Spinal cord (tissue), 10 donors: ENCODE results near the gene TBC1D22B. TPM values are rescaled to one million over a fixed set of nuclear protein-coding genes. Genes with fewer than 3 reads are reported as not detected.

Experiments used
- DNase-seq, 6 donors: peaks; one replicate each; pipeline versions ENCODE4 v3.0.0 to v3.0.0-alpha.2; 2013 to 2015; ENCODE audit warnings: low spot score in 6 of 6, low read depth in 4 of 6
- H3K27ac ChIP-seq: one replicate; pipeline ENCODE4 v1.5.1; 2013; ENCODE audit warnings: low read depth, low read length, control low read depth
- H3K27me3 ChIP-seq: one replicate; pipeline ENCODE4 v1.6.1; 2013; ENCODE audit warnings: low read length; ENCODE audit not compliant: control insufficient read depth, insufficient read depth
- H3K36me3 ChIP-seq: one replicate; pipeline ENCODE4 v1.6.1; 2013; ENCODE audit warnings: low read length; ENCODE audit not compliant: control insufficient read depth, insufficient read depth
- H3K4me1 ChIP-seq: one replicate; pipeline ENCODE4 v1.6.1; 2013; ENCODE audit warnings: low read length; ENCODE audit not compliant: control insufficient read depth, insufficient read depth
- H3K4me3 ChIP-seq: one replicate; pipeline ENCODE4 v1.5.1; 2013; ENCODE audit warnings: low read depth, low read length, control low read depth
- H3K9me3 ChIP-seq: one replicate; pipeline ENCODE4 v1.6.1; 2013; ENCODE audit warnings: low read length; ENCODE audit not compliant: control insufficient read depth, insufficient read depth
- WGBS: methylation state at CpG from one replicate; pipeline ENCODE4 v1.1.5; 2013; ENCODE audit warnings: missing lambda C conversion rate; ENCODE audit not compliant: insufficient coverage; 5-methylcytosine and 5-hydroxymethylcytosine counted together
- long read RNA-seq, 4 donors: transcript quantifications; one replicate each; lab custom pipeline, GENCODE V29; 2026
- polyA plus RNA-seq, 2 donors: library from polyadenylated mRNA; unstranded; fragments of 120-200 nt; gene quantifications; one replicate each; pipeline ENCODE4 v1.2.1, GENCODE V29; 2013; ENCODE audit not compliant: insufficient read length in 2 of 2
- total RNA-seq, 2 donors: library from RNA; depleted of rRNA in 1 of 2; stranded (reverse); fragments of 120-200 nt in 1 of 2; fragments of >200 nt in 1 of 2; gene quantifications; one replicate each; pipeline versions ENCODE4 v1.2.3 to v1.2.4, GENCODE V29; 2013 to 2014
- donor health status: healthy.

TBC1D22B gene, protein sequence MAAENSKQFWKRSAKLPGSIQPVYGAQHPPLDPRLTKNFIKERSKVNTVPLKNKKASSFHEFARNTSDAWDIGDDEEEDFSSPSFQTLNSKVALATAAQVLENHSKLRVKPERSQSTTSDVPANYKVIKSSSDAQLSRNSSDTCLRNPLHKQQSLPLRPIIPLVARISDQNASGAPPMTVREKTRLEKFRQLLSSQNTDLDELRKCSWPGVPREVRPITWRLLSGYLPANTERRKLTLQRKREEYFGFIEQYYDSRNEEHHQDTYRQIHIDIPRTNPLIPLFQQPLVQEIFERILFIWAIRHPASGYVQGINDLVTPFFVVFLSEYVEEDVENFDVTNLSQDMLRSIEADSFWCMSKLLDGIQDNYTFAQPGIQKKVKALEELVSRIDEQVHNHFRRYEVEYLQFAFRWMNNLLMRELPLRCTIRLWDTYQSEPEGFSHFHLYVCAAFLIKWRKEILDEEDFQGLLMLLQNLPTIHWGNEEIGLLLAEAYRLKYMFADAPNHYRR
- total RNA-seq, result 1 to 10 TPM; 9.3 to 9.6 TPM
- polyA plus RNA-seq, result 10 to 100 TPM; 15.1 to 15.6 TPM
- long read RNA-seq, donor 1, partial matches to known transcripts, result 0 of 1 reads
- long read RNA-seq, donor 1, other reads (novel, unspliced or antisense), result 0 of 1 reads
- long read RNA-seq, donor 2, partial matches to known transcripts, result 5 of 5 reads
- long read RNA-seq, donor 2, other reads (novel, unspliced or antisense), result 0 of 5 reads
- long read RNA-seq, donor 3, partial matches to known transcripts, result 0 of 1 reads
- long read RNA-seq, donor 3, other reads (novel, unspliced or antisense), result 0 of 1 reads
- long read RNA-seq, donor 4, partial matches to known transcripts, result 0 of 1 reads
- long read RNA-seq, donor 4, other reads (novel, unspliced or antisense), result 0 of 1 reads

DNA sequence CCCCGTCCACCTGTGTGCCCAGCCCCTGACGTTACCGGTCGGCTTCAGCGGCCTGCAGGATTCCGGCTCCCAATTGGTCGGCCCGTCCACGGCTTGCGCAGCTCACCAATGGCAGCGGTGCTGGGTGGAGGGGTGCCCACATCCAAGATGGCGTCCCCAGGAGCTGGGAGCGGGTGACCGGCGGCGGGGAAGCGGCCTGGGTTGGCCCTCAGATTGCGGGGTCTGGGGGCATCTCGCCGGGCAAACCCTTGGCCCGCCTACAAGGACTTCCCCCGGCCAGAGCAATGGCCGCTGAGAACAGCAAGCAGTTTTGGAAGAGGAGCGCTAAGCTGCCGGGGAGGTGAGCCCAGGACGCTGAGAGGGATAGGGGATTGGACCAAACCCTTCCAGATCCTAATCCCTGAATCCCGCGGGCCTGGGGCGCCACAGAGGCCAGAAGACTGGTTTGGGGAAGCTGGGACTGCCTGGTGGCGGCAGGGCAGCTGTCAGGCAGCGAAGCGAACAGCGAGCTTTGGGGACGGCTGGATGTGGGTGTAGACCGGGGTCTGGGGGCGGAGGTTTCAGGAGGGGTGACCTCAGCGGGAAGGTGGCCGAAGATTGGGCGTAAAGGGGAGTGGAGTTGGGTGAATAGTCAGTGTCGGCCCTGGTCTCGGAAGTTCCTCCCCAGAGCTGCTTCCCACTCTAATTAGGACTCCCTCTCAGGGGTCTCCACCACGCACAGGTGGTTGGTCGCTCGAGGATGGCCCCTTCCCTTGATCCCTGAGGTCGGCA is at the start of gene TBC1D22B, which contains the start of gene TMEM217:
Gene TBC1D22B, plus strand, starts transcription at position 139 of the 771 bp plus-strand sequence. Its CDS starts 146 bp downstream, at position 285.
Gene TMEM217, minus strand, starts transcription at position 511 of the 771 bp plus-strand sequence. CDS start 39,114 bp downstream, outside the sequence.
- WGBS, result 0% methylated on average over 36 of the region's 45 CpGs
- Histone ChIP-seq H3K27ac (peak within 1 kb of the TSS; percentile 93), H3K27me3 (peaks cover 2% of the 10 kb centered on the region), H3K36me3 (peaks cover 3% of the 10 kb centered on the region), H3K4me1 (peaks cover 3% of the 10 kb centered on the region), H3K9me3 (no peaks in the 10 kb centered on the region), H3K4me3 (peak within 1 kb of the TSS; percentile 97)
- DNase-seq, result peak; percentile 78 to 98 (median 88)

DNA sequence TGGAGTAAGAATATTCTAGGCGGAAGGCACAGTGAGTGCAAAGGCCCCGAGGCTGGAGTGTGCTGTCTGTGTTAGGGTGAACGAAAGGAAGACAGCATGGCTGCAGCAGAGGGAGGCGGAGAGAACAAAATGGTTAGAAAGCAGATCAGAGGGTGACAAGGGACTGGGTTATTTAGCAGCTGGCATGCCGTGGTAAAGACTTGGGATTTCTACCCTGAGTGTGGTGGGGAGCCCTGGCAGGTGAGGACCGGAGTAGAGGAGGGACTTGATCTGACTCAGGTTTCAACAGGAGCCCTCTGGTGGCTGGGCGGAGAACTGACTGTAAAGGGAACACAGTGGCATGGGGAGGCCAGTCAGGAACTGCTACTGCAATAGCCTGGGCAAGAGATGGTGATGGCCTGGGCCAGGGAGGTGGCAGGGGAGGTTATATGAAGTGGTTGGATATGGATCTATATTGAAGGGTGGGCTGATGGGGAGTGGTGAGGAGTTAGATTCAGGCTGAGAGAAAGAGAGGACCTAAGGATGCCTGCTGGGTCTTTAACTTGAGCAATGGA is 49.6 kb upstream of the TBC1D22B start:
- Histone ChIP-seq H3K4me1 (no peaks in the 10 kb centered on the region), H3K36me3 (no peaks in the 10 kb centered on the region), H3K27ac (no peak overlapping the region), H3K4me3 (no peak overlapping the region), H3K9me3 (no peaks in the 10 kb centered on the region), H3K27me3 (no peaks in the 10 kb centered on the region)
- 72% methylated on average over 7 of the region's 7 CpGs for WGBS
- peak in 3 of 6 donors; percentile 5 to 46 (median 20) for DNase-seq

DNA sequence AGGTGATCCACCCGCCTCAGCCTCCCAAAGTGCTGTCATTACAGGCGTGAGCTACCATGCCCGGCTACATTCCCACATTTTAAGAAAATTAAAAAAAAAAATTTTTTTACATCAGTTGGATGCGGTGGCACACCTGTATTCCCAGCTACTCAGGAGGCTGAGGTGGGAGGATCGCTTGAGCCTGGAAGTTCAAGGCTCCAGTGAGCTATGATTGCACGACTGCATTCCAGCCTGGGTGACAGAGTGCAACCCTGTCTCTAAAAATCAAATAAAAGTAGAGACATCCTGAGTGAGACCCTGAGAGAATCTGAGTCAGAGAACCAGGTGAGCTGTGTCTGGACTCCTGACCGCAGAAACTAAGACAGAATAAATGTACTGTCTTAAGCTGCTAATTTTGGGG is 48.8 kb upstream of the TBC1D22B start:
- Histone ChIP-seq H3K4me3 (no peak overlapping the region), H3K27me3 (no peaks in the 10 kb centered on the region), H3K4me1 (no peaks in the 10 kb centered on the region), H3K36me3 (no peaks in the 10 kb centered on the region), H3K27ac (no peak overlapping the region), H3K9me3 (no peaks in the 10 kb centered on the region)
- WGBS, result 100% methylated on average over 3 of the region's 7 CpGs
- DNase-seq, result no peak

DNA sequence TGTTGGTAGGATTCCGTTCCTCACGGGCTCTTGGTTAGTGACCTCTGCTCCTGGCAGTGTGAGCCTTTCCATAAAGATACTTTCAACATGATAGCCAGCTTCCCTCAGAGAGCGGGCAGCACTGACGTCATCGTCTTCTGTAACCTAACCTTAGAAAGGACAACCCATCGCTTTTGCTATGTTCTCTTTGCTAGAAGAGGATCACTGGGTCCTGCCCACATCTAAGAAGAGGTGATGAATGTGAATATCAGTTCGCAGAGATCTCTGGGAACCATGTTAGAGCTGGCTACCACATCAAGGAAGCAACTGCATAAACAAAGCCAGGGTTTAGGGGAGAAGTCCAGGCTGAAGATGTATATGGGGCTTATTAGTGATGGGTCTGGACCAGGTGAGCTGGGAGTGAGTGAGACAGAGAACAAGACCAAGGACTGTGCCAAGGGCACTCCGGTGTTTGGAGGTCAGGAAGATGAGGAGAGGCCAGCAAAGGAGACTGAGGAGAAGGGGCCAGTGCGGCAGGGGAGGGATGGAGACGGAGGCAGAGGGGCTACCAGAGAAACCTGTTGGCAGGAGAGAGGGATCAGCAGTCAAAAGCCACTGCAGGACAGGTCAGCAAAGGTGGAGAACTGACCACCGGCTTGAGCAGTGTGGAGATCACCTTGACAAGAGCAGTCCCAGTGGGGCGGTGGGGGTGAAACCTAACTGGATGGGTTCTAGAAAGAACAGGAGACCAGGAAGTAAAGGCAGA is 47.9 kb upstream of the TBC1D22B start:
- no peak overlapping the region for H3K27ac ChIP-seq
- no peak overlapping the region for H3K4me3 ChIP-seq
- no peak for DNase-seq
- 97% methylated on average over 10 of the region's 12 CpGs for WGBS
- no peaks in the 10 kb centered on the region for H3K36me3 ChIP-seq
- H3K9me3 ChIP-seq, result no peaks in the 10 kb centered on the region
- H3K4me1 ChIP-seq, result no peaks in the 10 kb centered on the region
- H3K27me3 ChIP-seq, result no peaks in the 10 kb centered on the region

DNA sequence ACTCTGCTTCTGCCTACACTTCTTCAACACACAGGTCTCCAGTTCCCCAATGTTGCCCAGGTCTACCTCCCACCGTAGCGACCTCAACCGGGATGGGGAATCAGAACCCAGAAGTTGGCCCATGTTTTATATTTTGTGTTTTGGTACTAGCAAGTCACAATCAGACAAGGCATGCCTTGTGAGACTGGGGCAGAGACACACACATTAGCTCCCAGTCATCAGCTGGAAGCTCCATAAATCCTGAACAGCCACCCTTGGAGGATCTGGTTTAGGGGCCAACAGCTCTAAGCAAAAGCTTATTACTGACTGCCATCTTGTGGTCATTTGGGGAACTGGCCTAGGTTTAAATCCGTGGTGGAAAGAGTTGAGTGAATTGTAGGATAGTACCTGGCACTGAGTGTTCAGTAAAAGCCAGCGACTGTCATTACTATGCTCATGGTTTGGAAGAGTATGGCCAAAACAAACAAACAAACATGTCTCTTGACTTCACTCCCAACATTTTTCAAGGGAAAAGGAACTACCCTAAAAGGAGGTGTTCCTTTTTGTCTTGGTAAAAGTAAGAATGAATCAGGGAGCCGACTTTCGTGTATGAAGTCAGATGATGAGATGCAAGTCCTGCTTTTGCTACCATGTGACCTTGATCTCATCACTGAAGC is 47.1 kb upstream of the TBC1D22B start:
- H3K9me3 ChIP-seq, result no peaks in the 10 kb centered on the region
- DNase-seq, result peak; percentile 72 to 97 (median 84)
- H3K4me3 ChIP-seq, result no peak overlapping the region
- H3K4me1 ChIP-seq, result no peaks in the 10 kb centered on the region
- H3K36me3 ChIP-seq, result no peaks in the 10 kb centered on the region
- 73% methylated on average over 2 of the region's 7 CpGs for WGBS
- H3K27ac ChIP-seq, result no peak overlapping the region
- H3K27me3 ChIP-seq, result no peaks in the 10 kb centered on the region

DNA sequence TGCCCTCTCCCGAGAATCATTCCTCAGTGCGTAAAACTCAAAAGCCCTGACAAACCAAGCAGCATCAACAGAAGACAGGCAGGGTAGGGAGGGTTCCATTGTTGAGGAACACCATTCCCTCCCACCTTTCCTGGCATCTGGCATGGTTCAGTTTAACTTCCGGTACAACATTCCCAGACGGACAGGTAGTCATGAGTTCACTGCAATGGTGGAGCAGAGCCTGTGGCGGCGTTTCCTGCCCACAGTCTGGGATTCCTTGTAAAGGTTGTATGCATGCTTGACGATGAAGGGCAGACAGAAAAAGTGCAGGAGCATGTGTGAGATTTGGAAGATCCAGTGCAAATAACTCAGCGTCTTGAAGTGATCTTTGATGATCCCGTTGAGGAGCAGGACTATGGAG is 45.3 kb upstream of the TBC1D22B start:
- no peak for DNase-seq
- no peak overlapping the region for H3K4me3 ChIP-seq
- no peaks in the 10 kb centered on the region for H3K9me3 ChIP-seq
- H3K36me3 ChIP-seq, result no peaks in the 10 kb centered on the region
- WGBS, result 84% methylated on average over 6 of the region's 9 CpGs
- H3K4me1 ChIP-seq, result no peaks in the 10 kb centered on the region
- no peak overlapping the region for H3K27ac ChIP-seq
- H3K27me3 ChIP-seq, result no peaks in the 10 kb centered on the region

DNA sequence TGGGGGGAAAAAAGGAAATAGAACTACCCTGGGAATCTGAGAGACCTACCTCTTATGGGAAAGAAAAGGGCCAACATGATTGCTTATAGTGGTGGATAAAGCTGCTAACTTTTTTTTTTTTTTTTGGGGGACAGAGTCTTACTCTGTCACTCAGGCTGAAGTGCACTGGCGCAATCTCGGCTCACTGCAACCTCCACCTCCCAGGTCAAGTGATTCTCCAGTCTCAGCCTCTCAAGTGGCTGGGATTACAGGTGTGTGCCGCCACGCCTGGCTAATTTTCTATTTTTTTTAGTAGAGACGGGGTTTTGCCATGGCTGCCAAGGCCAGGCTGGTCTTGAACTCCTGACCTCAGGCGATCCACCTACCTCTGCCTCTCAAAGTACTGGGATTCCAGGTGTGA is 39.5 kb upstream of the TBC1D22B start:
- no peak for DNase-seq
- 100% methylated on average over 3 of the region's 6 CpGs for WGBS
- peaks cover 11% of the 10 kb centered on the region for H3K4me1 ChIP-seq
- no peak overlapping the region for H3K27ac ChIP-seq
- H3K27me3 ChIP-seq, result no peaks in the 10 kb centered on the region
- no peaks in the 10 kb centered on the region for H3K9me3 ChIP-seq
- H3K36me3 ChIP-seq, result no peaks in the 10 kb centered on the region
- no peak overlapping the region for H3K4me3 ChIP-seq

DNA sequence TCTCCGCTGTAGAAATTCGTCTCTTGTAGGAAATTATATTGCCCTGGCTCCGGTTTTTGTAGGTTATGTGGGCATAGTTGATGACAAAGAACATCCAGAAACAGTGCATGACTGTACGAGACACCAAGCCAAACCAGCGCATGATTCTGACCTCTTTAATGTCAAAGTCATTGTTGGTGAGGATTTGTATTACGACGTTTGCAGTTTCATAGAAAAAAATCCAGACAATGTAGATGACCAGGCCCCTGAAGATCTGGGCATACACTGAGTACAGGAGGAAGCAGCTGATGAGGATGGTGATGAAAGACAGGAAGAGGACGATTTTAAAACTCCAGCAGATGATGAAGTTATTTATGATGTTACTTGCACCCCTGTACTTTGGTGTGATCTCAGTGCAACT is 39.1 kb upstream of the TBC1D22B start:
- peaks cover 11% of the 10 kb centered on the region for H3K4me1 ChIP-seq
- 94% methylated on average over 8 of the region's 8 CpGs for WGBS

More for the DNA sequence above, 39.1 kb upstream of the TBC1D22B start:
- H3K4me3 ChIP-seq, result no peak overlapping the region
- H3K27me3 ChIP-seq, result no peaks in the 10 kb centered on the region
- DNase-seq, result no peak
- no peaks in the 10 kb centered on the region for H3K36me3 ChIP-seq
- no peaks in the 10 kb centered on the region for H3K9me3 ChIP-seq
- no peak overlapping the region for H3K27ac ChIP-seq
